ENCODE results near the gene HNRNPH2. TPM values are rescaled to one million over a fixed set of nuclear protein-coding genes. Genes with fewer than 3 reads are reported as not detected.

The HNRNPH2 gene
- total and polyA plus RNA-seq, 5 donors from 2014 or later: 44.1 to 98.6 (median 88.3) TPM

- Histone ChIP-seq H3K9me3 (ENCODE audit: control insufficient read depth in 2 of 2, low read length in 2 of 2) (no peaks in the 10 kb centered on the region), H3K27me3 (ENCODE audit: control insufficient read depth, insufficient read depth, low read length) (no peaks in the 10 kb centered on the region), H3K4me3 (ENCODE audit: low read depth, low read length) (no peak overlapping the region), H3K27ac (ENCODE audit: insufficient read depth, low read length, poor library complexity, severe bottlenecking) (no peak overlapping the region), H3K4me1 (ENCODE audit: control insufficient read depth, insufficient read depth, low read length, poor library complexity, severe bottlenecking) (no peaks in the 10 kb centered on the region), H3K36me3 (ENCODE audit: control insufficient read depth, insufficient read depth, low read length) (peaks cover 3% of the 10 kb centered on the region)
- ATAC-seq (ENCODE audit: low read depth in 2 of 2): peak in 1 of 2 donors; percentile 66
- Mint-ChIP-seq H3K9me3 (no peaks in the 10 kb centered on the region), H3K4me3 (no peak overlapping the region), H3K4me1 (peaks cover 0 to 5% (median 2%) of the 10 kb centered on the region in 4 donors), H3K27me3 (no peaks in the 10 kb centered on the region), H3K36me3 (peaks cover 3% of the 10 kb centered on the region), H3K27ac (no peak overlapping the region)
- peak in 1 of 3 donors; percentile 40 for DNase-seq
Observed at GRCh38 chrX:101430457-101431078, 22.5 kb downstream of the HNRNPH2 start.

- Histone ChIP-seq H3K4me1 (ENCODE audit: control insufficient read depth, insufficient read depth, low read length, poor library complexity, severe bottlenecking) (no peaks in the 10 kb centered on the region), H3K27me3 (ENCODE audit: control insufficient read depth, insufficient read depth, low read length) (no peaks in the 10 kb centered on the region), H3K9me3 (ENCODE audit: control insufficient read depth in 2 of 2, low read length in 2 of 2) (no peaks in the 10 kb centered on the region), H3K36me3 (ENCODE audit: control insufficient read depth, insufficient read depth, low read length) (no peaks in the 10 kb centered on the region), H3K4me3 (ENCODE audit: low read depth, low read length) (no peak overlapping the region), H3K27ac (ENCODE audit: insufficient read depth, low read length, poor library complexity, severe bottlenecking) (no peak overlapping the region)
- H3K9me3 Mint-ChIP-seq: no peaks in the 10 kb centered on the region
- DNase-seq: no peak
- no peak overlapping the region for H3K27ac Mint-ChIP-seq
- no peak overlapping the region for H3K4me3 Mint-ChIP-seq
- peaks cover 0 to 3% (median 0%) of the 10 kb centered on the region in 4 donors for H3K4me1 Mint-ChIP-seq
- no peaks in the 10 kb centered on the region for H3K27me3 Mint-ChIP-seq
- ATAC-seq (ENCODE audit: low read depth in 2 of 2): no peak
- peaks cover 27% of the 10 kb centered on the region for H3K36me3 Mint-ChIP-seq
Observed at GRCh38 chrX:101442085-101442484, 34.1 kb downstream of the HNRNPH2 start.

- H3K36me3 ChIP-seq (ENCODE audit: control insufficient read depth, insufficient read depth, low read length): no peaks in the 10 kb centered on the region
- Mint-ChIP-seq H3K27ac (no peak overlapping the region), H3K4me1 (peaks cover 0 to 3% (median 1%) of the 10 kb centered on the region in 4 donors), H3K4me3 (no peak overlapping the region), H3K27me3 (no peaks in the 10 kb centered on the region), H3K36me3 (peaks cover 17% of the 10 kb centered on the region), H3K9me3 (peaks cover 0 to 3% (median 0%) of the 10 kb centered on the region in 7 donors)
- ATAC-seq (ENCODE audit: low read depth in 2 of 2): no peak
- H3K9me3 ChIP-seq (ENCODE audit: control insufficient read depth in 2 of 2, low read length in 2 of 2): no peaks in the 10 kb centered on the region
- no peak overlapping the region for H3K27ac ChIP-seq (ENCODE audit: insufficient read depth, low read length, poor library complexity, severe bottlenecking)
- H3K4me3 ChIP-seq (ENCODE audit: low read depth, low read length): no peak overlapping the region
- no peaks in the 10 kb centered on the region for H3K4me1 ChIP-seq (ENCODE audit: control insufficient read depth, insufficient read depth, low read length, poor library complexity, severe bottlenecking)
- no peaks in the 10 kb centered on the region for H3K27me3 ChIP-seq (ENCODE audit: control insufficient read depth, insufficient read depth, low read length)
- no peak for DNase-seq
Observed at GRCh38 chrX:101449279-101449678, 41.3 kb downstream of the HNRNPH2 start.

DNA sequence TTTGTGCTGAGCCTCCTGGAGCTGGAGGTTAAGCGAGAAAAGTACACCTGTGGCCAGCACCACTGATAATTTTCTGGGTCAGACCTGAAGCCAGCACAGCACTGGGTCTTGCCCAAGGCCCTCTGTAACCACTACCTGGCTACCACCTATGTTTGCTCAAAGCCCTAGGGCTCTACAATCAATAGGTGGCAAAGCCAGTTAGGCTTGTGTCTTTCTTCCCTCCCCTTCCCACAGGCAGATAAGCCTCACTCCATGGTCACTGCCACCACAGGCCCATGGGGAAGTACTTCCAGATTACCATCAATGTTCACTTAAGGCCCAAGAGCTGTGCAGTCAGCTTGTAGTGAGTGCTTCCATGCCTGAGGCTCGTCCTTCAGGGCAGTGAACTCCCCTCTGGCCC is 42.1 kb downstream of the HNRNPH2 start:
- Mint-ChIP-seq H3K9me3 (peaks cover 0 to 3% (median 0%) of the 10 kb centered on the region in 7 donors), H3K36me3 (peaks cover 14% of the 10 kb centered on the region), H3K4me3 (no peak overlapping the region), H3K27ac (no peak overlapping the region), H3K4me1 (peaks cover 0 to 3% (median 1%) of the 10 kb centered on the region in 4 donors), H3K27me3 (no peaks in the 10 kb centered on the region)
- H3K36me3 ChIP-seq (ENCODE audit: control insufficient read depth, insufficient read depth, low read length): no peaks in the 10 kb centered on the region
- no peaks in the 10 kb centered on the region for H3K9me3 ChIP-seq (ENCODE audit: control insufficient read depth in 2 of 2, low read length in 2 of 2)
- H3K4me3 ChIP-seq (ENCODE audit: low read depth, low read length): no peak overlapping the region
- no peak for DNase-seq
- H3K27ac ChIP-seq (ENCODE audit: insufficient read depth, low read length, poor library complexity, severe bottlenecking): no peak overlapping the region
- H3K4me1 ChIP-seq (ENCODE audit: control insufficient read depth, insufficient read depth, low read length, poor library complexity, severe bottlenecking): no peaks in the 10 kb centered on the region
- ATAC-seq (ENCODE audit: low read depth in 2 of 2): no peak
- no peaks in the 10 kb centered on the region for H3K27me3 ChIP-seq (ENCODE audit: control insufficient read depth, insufficient read depth, low read length)

DNA sequence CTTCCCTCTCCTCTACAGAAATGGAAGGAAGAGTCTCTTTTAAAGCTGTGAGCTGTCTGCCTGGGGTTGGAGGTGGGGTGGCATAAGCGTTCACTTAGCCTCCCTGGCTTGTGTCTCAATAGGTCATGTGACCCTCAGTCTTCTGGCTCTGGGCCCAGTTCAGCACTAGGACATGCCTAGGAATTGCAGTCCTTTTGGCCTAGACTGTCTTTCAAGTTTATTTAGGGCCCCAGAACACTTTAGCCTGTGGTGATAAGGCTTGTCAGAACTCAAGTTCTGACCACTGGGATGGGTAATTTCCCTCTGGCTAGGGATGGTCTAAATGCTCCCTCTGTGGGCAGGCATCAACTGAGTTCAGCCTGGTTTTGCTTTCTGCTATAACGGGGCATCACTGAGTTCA is 42.9 kb downstream of the HNRNPH2 start:
- Histone ChIP-seq H3K27me3 (ENCODE audit: control insufficient read depth, insufficient read depth, low read length) (no peaks in the 10 kb centered on the region), H3K4me3 (ENCODE audit: low read depth, low read length) (no peak overlapping the region), H3K9me3 (ENCODE audit: control insufficient read depth in 2 of 2, low read length in 2 of 2) (no peaks in the 10 kb centered on the region), H3K36me3 (ENCODE audit: control insufficient read depth, insufficient read depth, low read length) (no peaks in the 10 kb centered on the region), H3K4me1 (ENCODE audit: control insufficient read depth, insufficient read depth, low read length, poor library complexity, severe bottlenecking) (no peaks in the 10 kb centered on the region), H3K27ac (ENCODE audit: insufficient read depth, low read length, poor library complexity, severe bottlenecking) (no peak overlapping the region)
- no peak for DNase-seq
- peaks cover 14% of the 10 kb centered on the region for H3K36me3 Mint-ChIP-seq
- H3K27ac Mint-ChIP-seq: no peak overlapping the region
- H3K9me3 Mint-ChIP-seq: peaks cover 0 to 3% (median 0%) of the 10 kb centered on the region in 7 donors
- no peaks in the 10 kb centered on the region for H3K27me3 Mint-ChIP-seq
- H3K4me3 Mint-ChIP-seq: no peak overlapping the region
- peaks cover 0 to 2% (median 1%) of the 10 kb centered on the region in 4 donors for H3K4me1 Mint-ChIP-seq
- no peak for ATAC-seq (ENCODE audit: low read depth in 2 of 2)

DNA sequence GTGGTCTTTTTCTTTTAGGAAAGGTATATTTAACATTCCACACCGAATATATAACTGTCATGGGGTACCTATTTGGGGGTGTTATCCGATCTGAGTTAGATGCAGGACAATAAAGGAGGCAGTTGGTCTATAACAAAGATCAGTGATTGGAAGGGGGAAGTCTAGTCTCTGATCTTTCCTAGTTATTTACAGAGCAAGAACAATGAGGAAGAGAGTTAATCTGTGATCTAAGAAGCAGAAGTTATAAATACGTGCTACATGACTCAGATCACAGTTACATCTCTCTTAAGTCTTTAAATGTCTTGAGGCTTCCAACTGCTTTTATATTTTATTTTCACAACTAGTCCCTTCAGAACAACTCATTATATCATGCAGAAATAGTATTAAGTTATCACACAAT is 44.0 kb downstream of the HNRNPH2 start:
- peaks cover 14% of the 10 kb centered on the region for H3K36me3 Mint-ChIP-seq
- no peak overlapping the region for H3K27ac Mint-ChIP-seq
- no peak overlapping the region for H3K4me3 ChIP-seq (ENCODE audit: low read depth, low read length)
- H3K27ac ChIP-seq (ENCODE audit: insufficient read depth, low read length, poor library complexity, severe bottlenecking): no peak overlapping the region
- H3K36me3 ChIP-seq (ENCODE audit: control insufficient read depth, insufficient read depth, low read length): no peaks in the 10 kb centered on the region
- ATAC-seq (ENCODE audit: low read depth in 2 of 2): no peak
- no peaks in the 10 kb centered on the region for H3K27me3 ChIP-seq (ENCODE audit: control insufficient read depth, insufficient read depth, low read length)
- H3K4me3 Mint-ChIP-seq: no peak overlapping the region
- H3K4me1 ChIP-seq (ENCODE audit: control insufficient read depth, insufficient read depth, low read length, poor library complexity, severe bottlenecking): no peaks in the 10 kb centered on the region
- peaks cover 0 to 3% (median 0%) of the 10 kb centered on the region in 7 donors for H3K9me3 Mint-ChIP-seq
- H3K4me1 Mint-ChIP-seq: peaks cover 0 to 2% (median 0%) of the 10 kb centered on the region in 4 donors
- H3K27me3 Mint-ChIP-seq: no peaks in the 10 kb centered on the region
- DNase-seq: no peak
- H3K9me3 ChIP-seq (ENCODE audit: control insufficient read depth in 2 of 2, low read length in 2 of 2): no peaks in the 10 kb centered on the region

- Mint-ChIP-seq H3K4me1 (no peaks in the 10 kb centered on the region), H3K27ac (no peak overlapping the region), H3K9me3 (peaks cover 0 to 2% (median 0%) of the 10 kb centered on the region in 7 donors), H3K4me3 (no peak overlapping the region), H3K36me3 (no peaks in the 10 kb centered on the region), H3K27me3 (no peaks in the 10 kb centered on the region)
- no peaks in the 10 kb centered on the region for H3K4me1 ChIP-seq (ENCODE audit: control insufficient read depth, insufficient read depth, low read length, poor library complexity, severe bottlenecking)
- no peak overlapping the region for H3K4me3 ChIP-seq (ENCODE audit: low read depth, low read length)
- H3K36me3 ChIP-seq (ENCODE audit: control insufficient read depth, insufficient read depth, low read length): no peaks in the 10 kb centered on the region
- DNase-seq (no peak), ATAC-seq (ENCODE audit: low read depth in 2 of 2) (no peak)
- no peak overlapping the region for H3K27ac ChIP-seq (ENCODE audit: insufficient read depth, low read length, poor library complexity, severe bottlenecking)
- H3K9me3 ChIP-seq (ENCODE audit: control insufficient read depth in 2 of 2, low read length in 2 of 2): no peaks in the 10 kb centered on the region
- H3K27me3 ChIP-seq (ENCODE audit: control insufficient read depth, insufficient read depth, low read length): no peaks in the 10 kb centered on the region
Observed at GRCh38 chrX:101460669-101461068, 52.6 kb downstream of the HNRNPH2 start.

DNA sequence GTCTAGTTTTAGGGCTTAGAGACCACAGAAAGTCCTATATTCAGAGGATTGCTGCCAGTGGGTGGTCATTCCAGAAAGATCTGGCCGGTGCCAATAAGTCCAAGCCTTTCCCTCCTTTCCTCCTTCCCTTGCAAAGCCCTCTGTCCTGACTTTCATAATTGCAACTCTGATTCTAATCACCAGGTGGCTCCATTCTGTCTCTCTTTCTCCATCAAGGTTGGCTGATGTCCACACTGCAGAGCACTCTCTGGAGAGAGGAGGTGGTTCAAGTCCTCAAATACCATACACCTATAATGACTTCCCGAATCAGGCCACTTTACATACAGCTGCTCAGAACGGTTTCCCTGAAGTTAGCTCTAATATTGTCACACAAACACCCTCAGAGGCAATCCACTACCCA is 54.9 kb downstream of the HNRNPH2 start:
- H3K4me3 Mint-ChIP-seq: no peak overlapping the region
- H3K4me1 ChIP-seq (ENCODE audit: control insufficient read depth, insufficient read depth, low read length, poor library complexity, severe bottlenecking): no peaks in the 10 kb centered on the region
- H3K36me3 Mint-ChIP-seq: no peaks in the 10 kb centered on the region
- peaks cover 0 to 2% (median 0%) of the 10 kb centered on the region in 7 donors for H3K9me3 Mint-ChIP-seq
- no peak overlapping the region for H3K27ac ChIP-seq (ENCODE audit: insufficient read depth, low read length, poor library complexity, severe bottlenecking)
- no peak for ATAC-seq (ENCODE audit: low read depth in 2 of 2)
- H3K4me3 ChIP-seq (ENCODE audit: low read depth, low read length): no peak overlapping the region
- H3K36me3 ChIP-seq (ENCODE audit: control insufficient read depth, insufficient read depth, low read length): no peaks in the 10 kb centered on the region
- no peaks in the 10 kb centered on the region for H3K4me1 Mint-ChIP-seq
- no peaks in the 10 kb centered on the region for H3K27me3 Mint-ChIP-seq
- peak in 1 of 3 donors; percentile 11 for DNase-seq
- H3K27me3 ChIP-seq (ENCODE audit: control insufficient read depth, insufficient read depth, low read length): no peaks in the 10 kb centered on the region
- no peak overlapping the region for H3K27ac Mint-ChIP-seq
- H3K9me3 ChIP-seq (ENCODE audit: control insufficient read depth in 2 of 2, low read length in 2 of 2): no peaks in the 10 kb centered on the region
